ENCODE data around the gene PSMD8.
A peak's percentile ranks its signal among the peaks of the same experiment; 100 is the strongest.
"Not testable (repeated sequence)": the region's sequence is repeated elsewhere in the genome, so short reads cannot be mapped to it uniquely, and the experiment has no call there.

Gene PSMD8

GRCh38 chr19:38360839-38361631 lies 13.3 kb upstream of the PSMD8 start:
- no peak for TF ChIP-seq MAX (IDR thresholded peaks at IDR 0.05; ENCODE audit: low read depth, low read length)
- no peak for TF ChIP-seq POLR2A (IDR thresholded peaks at IDR 0.05; ENCODE audit: extremely low read depth, insufficient read length)
- TF ChIP-seq, protein P1, sequence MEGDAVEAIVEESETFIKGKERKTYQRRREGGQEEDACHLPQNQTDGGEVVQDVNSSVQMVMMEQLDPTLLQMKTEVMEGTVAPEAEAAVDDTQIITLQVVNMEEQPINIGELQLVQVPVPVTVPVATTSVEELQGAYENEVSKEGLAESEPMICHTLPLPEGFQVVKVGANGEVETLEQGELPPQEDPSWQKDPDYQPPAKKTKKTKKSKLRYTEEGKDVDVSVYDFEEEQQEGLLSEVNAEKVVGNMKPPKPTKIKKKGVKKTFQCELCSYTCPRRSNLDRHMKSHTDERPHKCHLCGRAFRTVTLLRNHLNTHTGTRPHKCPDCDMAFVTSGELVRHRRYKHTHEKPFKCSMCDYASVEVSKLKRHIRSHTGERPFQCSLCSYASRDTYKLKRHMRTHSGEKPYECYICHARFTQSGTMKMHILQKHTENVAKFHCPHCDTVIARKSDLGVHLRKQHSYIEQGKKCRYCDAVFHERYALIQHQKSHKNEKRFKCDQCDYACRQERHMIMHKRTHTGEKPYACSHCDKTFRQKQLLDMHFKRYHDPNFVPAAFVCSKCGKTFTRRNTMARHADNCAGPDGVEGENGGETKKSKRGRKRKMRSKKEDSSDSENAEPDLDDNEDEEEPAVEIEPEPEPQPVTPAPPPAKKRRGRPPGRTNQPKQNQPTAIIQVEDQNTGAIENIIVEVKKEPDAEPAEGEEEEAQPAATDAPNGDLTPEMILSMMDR (IDR thresholded peaks at IDR 0.05; ENCODE audit: low read depth, low read length): no peak
- no peak for TF ChIP-seq MYC (IDR thresholded peaks at IDR 0.05; ENCODE audit: low read depth, low read length)
- H3K4me3 ChIP-seq (ENCODE audit: low read depth, low read length): no peak overlapping the region
- DNase-seq (ENCODE audit: low read depth): no peak

DNA sequence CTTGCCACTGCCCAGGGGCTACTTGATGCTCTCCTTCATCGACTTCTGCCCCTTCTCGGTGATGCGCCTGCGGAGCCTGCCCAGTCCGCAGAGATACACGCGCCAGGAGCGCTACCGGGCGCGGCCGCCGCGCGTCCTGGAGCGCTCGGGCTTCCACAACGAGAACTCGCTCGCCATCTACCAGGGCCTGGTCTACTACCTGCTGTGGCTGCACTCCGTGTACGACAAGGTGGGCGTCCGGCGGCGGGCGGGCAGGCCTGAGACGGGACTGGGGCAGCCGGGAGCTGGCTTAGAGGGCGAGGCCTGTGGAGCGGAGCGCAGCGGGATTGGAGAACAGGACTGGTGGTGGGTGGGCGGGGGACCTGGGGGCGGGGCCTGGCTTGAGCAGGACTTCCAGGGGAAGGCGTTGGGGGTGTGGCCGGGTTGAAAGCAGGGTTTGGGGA lies 12.7 kb upstream of the PSMD8 start:
- H3K4me3 ChIP-seq (ENCODE audit: low read depth, low read length): no peak overlapping the region
- DNase-seq (ENCODE audit: low read depth): peak; percentile 51
- TF ChIP-seq MAX (IDR thresholded peaks at IDR 0.05; ENCODE audit: low read depth, low read length): no peak
- TF ChIP-seq POLR2A (IDR thresholded peaks at IDR 0.05; ENCODE audit: extremely low read depth, insufficient read length): no peak
- TF ChIP-seq, protein P1 (IDR thresholded peaks at IDR 0.05; ENCODE audit: low read depth, low read length): no peak
- TF ChIP-seq MYC (IDR thresholded peaks at IDR 0.05; ENCODE audit: low read depth, low read length): no peak

DNA sequence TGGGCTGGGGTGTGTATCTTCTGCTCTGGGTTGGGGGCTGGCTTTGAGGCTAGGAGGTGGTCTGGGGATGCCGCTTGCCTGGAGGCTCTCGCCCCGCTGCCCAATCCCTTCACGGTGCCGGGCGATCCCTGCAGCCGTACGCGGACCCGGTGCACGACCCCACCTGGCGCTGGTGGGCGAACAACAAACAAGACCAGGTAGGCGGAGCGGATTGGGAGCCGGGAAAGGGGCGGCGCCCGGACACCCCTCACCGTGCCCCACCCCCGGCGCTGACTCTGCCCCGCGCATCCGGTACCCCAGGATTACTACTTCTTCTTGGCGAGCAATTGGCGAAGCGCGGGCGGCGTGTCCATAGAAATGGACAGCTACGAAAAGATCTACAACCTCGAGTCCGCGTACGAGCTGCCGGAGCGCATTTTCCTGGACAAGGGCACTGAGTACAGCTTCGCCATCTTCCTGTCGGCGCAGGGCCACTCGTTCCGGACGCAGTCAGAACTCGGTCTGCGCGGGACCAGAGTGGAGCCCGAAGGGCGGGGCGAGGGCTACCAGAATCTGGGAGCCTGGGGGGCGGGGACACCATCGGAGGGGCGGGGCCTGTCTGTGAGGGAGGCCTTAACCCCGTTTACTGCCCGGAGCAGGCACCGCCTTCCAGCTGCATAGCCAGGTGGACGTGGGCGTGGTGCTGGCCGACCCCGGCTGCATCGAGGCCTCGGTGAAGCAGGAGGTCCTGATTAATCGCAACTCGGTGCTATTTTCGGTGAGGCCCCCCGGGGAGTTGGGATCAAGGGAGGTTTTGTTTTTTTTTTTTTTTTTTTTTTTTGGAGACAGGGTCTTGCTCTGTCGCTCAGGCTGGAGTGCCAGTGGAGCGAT lies 12.1 kb upstream of the PSMD8 start:
- peak; percentile 25 for DNase-seq (ENCODE audit: low read depth)
- no peak overlapping the region for H3K4me3 ChIP-seq (ENCODE audit: low read depth, low read length)
- no peak for TF ChIP-seq MYC (IDR thresholded peaks at IDR 0.05; ENCODE audit: low read depth, low read length)
- no peak for TF ChIP-seq MAX (IDR thresholded peaks at IDR 0.05; ENCODE audit: low read depth, low read length)

- not testable (repeated sequence) for H3K4me3 ChIP-seq (ENCODE audit: low read depth, low read length)
Observed at GRCh38 chr19:38362946-38363688, 11.3 kb upstream of the PSMD8 start.

DNA sequence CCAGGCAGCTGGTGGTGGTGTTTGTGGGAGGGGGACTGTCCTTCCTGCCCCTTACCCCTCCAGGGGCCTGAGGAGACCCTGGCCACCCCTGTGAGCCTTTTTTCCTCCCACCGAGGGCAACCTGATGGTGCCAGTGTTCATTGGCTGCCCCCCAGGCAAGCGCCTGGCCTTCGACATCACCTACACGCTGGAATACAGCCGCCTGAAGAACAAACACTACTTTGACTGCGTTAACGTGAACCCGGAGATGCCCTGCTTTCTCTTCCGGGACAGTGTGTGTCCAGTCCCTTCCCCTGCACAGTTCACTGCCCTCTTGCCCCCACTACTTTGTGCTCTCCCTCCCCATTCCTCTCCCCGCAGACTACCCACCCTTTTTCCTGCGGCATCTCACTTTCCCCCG lies 7.3 kb upstream of the PSMD8 start:
- TF ChIP-seq MYC (IDR thresholded peaks at IDR 0.05; ENCODE audit: low read depth, low read length): no peak
- TF ChIP-seq, protein P1 (IDR thresholded peaks at IDR 0.05; ENCODE audit: low read depth, low read length): no peak
- no peak for TF ChIP-seq MAX (IDR thresholded peaks at IDR 0.05; ENCODE audit: low read depth, low read length)
- no peak for TF ChIP-seq POLR2A (IDR thresholded peaks at IDR 0.05; ENCODE audit: extremely low read depth, insufficient read length)
- H3K4me3 ChIP-seq (ENCODE audit: low read depth, low read length): no peak overlapping the region
- no peak for DNase-seq (ENCODE audit: low read depth)

More at GRCh38 chr19:38362946-38363688, 11.3 kb upstream of the PSMD8 start:
- not testable (repeated sequence) for DNase-seq (ENCODE audit: low read depth)

GRCh38 chr19:38369584-38369983 lies 4.8 kb upstream of the PSMD8 start:
- TF ChIP-seq MYC (IDR thresholded peaks at IDR 0.05; ENCODE audit: low read depth, low read length) (no peak), POLR2A (IDR thresholded peaks at IDR 0.05; ENCODE audit: extremely low read depth, insufficient read length) (no peak), MAX (IDR thresholded peaks at IDR 0.05; ENCODE audit: low read depth, low read length) (no peak)
- TF ChIP-seq, protein P1 (IDR thresholded peaks at IDR 0.05; ENCODE audit: low read depth, low read length): no peak

More at GRCh38 chr19:38369584-38369983, 4.8 kb upstream of the PSMD8 start:
- H3K4me3 ChIP-seq (ENCODE audit: low read depth, low read length): no peak overlapping the region
- DNase-seq (ENCODE audit: low read depth): no peak

All from NB4 (cell line).